ENCODE measurements around the gene PDE4D.
"Not testable (repeated sequence)": the region's sequence is repeated elsewhere in the genome, so short reads cannot be mapped to it uniquely, and the experiment has no call there.

PDE4D gene

GRCh38 chr5:58961631-58962280, 931.8 kb downstream of the PDE4D start:
- no peak for DNase-seq
- no peak for TF ChIP-seq CTCF (IDR thresholded peaks at IDR 0.05; ENCODE audit: low read depth, low read length)
- no peaks in the 10 kb centered on the region for H3K9me3 ChIP-seq (ENCODE audit: severe bottlenecking)
- H3K27ac ChIP-seq: no peak overlapping the region
- no peaks in the 10 kb centered on the region for H3K27me3 ChIP-seq (ENCODE audit: insufficient read depth, low read depth, severe bottlenecking)
- H3K36me3 ChIP-seq: no peaks in the 10 kb centered on the region
- no peak overlapping the region for H3K4me3 ChIP-seq (ENCODE audit: low read depth, low read length)

- no peak for TF ChIP-seq CTCF (IDR thresholded peaks at IDR 0.05; ENCODE audit: low read depth, low read length)
Measured at GRCh38 chr5:58958701-58959100, 934.8 kb downstream of the PDE4D start.

GRCh38 chr5:58953218-58953617, 940.3 kb downstream of the PDE4D start:
- not testable (repeated sequence) for H3K36me3 ChIP-seq; DNase-seq; H3K4me3 ChIP-seq (ENCODE audit: low read depth, low read length); H3K27ac ChIP-seq; H3K9me3 ChIP-seq (ENCODE audit: severe bottlenecking); H3K27me3 ChIP-seq (ENCODE audit: insufficient read depth, low read depth, severe bottlenecking)

More at GRCh38 chr5:58958701-58959100, 934.8 kb downstream of the PDE4D start:
- no peaks in the 10 kb centered on the region for H3K9me3 ChIP-seq (ENCODE audit: severe bottlenecking)
- no peaks in the 10 kb centered on the region for H3K27me3 ChIP-seq (ENCODE audit: insufficient read depth, low read depth, severe bottlenecking)
- no peak overlapping the region for H3K27ac ChIP-seq
- H3K4me3 ChIP-seq (ENCODE audit: low read depth, low read length): no peak overlapping the region
- no peak for DNase-seq
- no peaks in the 10 kb centered on the region for H3K36me3 ChIP-seq

GRCh38 chr5:58950224-58950623, 943.3 kb downstream of the PDE4D start:
- no peak overlapping the region for H3K27ac ChIP-seq
- H3K9me3 ChIP-seq (ENCODE audit: severe bottlenecking): no peaks in the 10 kb centered on the region
- DNase-seq: no peak
- no peak for TF ChIP-seq CTCF (IDR thresholded peaks at IDR 0.05; ENCODE audit: low read depth, low read length)
- H3K27me3 ChIP-seq (ENCODE audit: insufficient read depth, low read depth, severe bottlenecking): no peaks in the 10 kb centered on the region
- H3K4me3 ChIP-seq (ENCODE audit: low read depth, low read length): no peak overlapping the region
- H3K36me3 ChIP-seq: no peaks in the 10 kb centered on the region

- Histone ChIP-seq H3K4me3 (ENCODE audit: low read depth, low read length) (no peak overlapping the region), H3K27me3 (ENCODE audit: insufficient read depth, low read depth, severe bottlenecking) (no peaks in the 10 kb centered on the region), H3K9me3 (ENCODE audit: severe bottlenecking) (no peaks in the 10 kb centered on the region), H3K36me3 (no peaks in the 10 kb centered on the region), H3K27ac (no peak overlapping the region)
- TF ChIP-seq CTCF (IDR thresholded peaks at IDR 0.05; ENCODE audit: low read depth, low read length): no peak
- DNase-seq: no peak
Measured at GRCh38 chr5:58946230-58946629, 947.3 kb downstream of the PDE4D start.

- Histone ChIP-seq H3K36me3 (no peaks in the 10 kb centered on the region), H3K27me3 (ENCODE audit: insufficient read depth, low read depth, severe bottlenecking) (no peaks in the 10 kb centered on the region), H3K27ac (no peak overlapping the region), H3K4me3 (ENCODE audit: low read depth, low read length) (no peak overlapping the region), H3K9me3 (ENCODE audit: severe bottlenecking) (no peaks in the 10 kb centered on the region)
- no peak for DNase-seq
- TF ChIP-seq CTCF (IDR thresholded peaks at IDR 0.05; ENCODE audit: low read depth, low read length): no peak
Measured at GRCh38 chr5:58944221-58944620, 949.3 kb downstream of the PDE4D start.
